HG03442 (cell line): ENCODE results near the gene NOS3.
A peak's percentile ranks its signal among the peaks of the same experiment; 100 is the strongest.
"Not testable (repeated sequence)": the region's sequence is repeated elsewhere in the genome, so short reads cannot be mapped to it uniquely, and the experiment has no call there.

Experiments
- ATAC-seq: cut with Tn5 transposase; IDR thresholded peaks from one replicate; pipeline ENCODE4 v1.9.1; 2021; ENCODE audit warnings: mild to moderate bottlenecking, moderate library complexity; ENCODE audit not compliant: unreplicated experiment

The NOS3 gene

DNA sequence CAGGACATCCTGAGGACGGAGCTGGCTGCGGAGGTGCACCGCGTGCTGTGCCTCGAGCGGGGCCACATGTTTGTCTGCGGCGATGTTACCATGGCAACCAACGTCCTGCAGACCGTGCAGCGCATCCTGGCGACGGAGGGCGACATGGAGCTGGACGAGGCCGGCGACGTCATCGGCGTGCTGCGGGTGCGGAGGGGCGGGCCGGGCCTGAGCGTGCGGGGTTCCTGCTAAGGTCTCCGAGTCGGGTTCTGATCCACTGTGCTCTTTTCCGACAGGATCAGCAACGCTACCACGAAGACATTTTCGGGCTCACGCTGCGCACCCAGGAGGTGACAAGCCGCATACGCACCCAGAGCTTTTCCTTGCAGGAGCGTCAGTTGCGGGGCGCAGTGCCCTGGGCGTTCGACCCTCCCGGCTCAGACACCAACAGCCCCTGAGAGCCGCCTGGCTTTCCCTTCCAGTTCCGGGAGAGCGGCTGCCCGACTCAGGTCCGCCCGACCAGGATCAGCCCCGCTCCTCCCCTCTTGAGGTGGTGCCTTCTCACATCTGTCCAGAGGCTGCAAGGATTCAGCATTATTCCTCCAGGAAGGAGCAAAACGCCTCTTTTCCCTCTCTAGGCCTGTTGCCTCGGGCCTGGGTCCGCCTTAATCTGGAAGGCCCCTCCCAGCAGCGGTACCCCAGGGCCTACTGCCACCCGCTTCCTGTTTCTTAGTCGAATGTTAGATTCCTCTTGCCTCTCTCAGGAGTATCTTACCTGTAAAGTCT, 23.1 kb downstream of the NOS3 start:
- peak; percentile 44 for ATAC-seq

- no peak for ATAC-seq
Observed at GRCh38 chr7:151014950-151015349, 24.1 kb downstream of the NOS3 start.

DNA sequence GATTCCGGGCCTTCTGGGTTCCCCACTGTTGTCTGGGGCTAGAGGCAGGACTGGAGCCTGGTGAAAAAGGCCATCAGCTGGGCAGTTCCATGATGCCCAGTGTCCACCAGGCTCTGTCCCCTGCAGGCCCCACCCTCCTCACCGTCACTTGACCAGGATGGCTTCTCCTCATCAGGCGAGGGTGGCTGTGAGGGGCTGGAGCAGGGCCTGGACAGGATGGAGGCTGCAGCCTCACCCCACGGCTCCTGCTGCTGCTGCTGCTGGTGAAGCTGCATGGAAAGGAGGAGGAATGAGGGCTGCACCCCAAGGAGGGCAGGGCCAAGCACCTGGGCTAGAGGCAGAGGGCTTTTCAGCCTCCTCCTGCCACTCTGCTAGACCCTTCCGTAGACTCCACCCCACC, 25.1 kb downstream of the NOS3 start:
- ATAC-seq: no peak

DNA sequence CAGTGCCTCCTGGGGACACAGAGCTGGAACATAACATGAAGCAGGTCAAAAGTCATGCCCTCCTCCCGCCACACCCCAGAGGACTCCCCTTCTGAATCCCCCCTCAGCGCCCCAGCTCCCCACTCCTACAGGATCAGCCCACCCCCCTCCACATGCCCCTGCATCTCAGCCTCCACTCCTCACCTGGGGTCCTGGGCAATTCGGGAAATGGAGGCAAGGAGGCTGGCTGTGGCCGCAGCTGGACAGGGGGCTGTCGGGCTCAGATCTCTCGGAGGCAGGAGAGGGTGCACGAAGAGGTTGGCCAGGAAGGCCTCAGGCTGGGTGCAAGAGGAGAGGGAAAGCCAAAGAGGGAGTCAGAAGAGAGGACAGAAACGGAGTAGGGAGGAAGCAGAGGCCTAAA, 25.7 kb downstream of the NOS3 start:
- no peak for ATAC-seq

DNA sequence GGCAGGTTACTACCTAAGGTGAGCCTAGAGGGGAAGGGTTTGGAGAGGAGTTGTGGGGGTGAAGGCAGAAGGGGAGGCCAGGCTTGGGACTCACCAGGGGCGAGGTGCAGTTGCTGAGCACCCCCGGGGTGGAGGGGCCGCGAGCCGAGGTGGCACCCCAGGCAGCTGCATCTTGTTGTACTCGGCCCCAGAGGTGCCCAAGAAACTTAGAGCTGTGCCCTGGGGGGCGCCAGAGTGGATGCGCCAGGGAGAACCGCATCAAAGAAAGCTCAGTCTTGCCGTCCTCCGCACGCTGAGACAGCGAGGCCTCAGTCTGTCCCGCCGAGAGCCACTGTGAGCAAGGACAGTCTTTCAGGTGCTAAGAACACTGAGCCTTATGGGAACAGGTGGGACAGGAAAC, 26.1 kb downstream of the NOS3 start:
- ATAC-seq: no peak

- no peak for ATAC-seq
Observed at GRCh38 chr7:151017370-151017952, 26.6 kb downstream of the NOS3 start.

GRCh38 chr7:151017953-151018420, 27.2 kb downstream of the NOS3 start:
- peak; percentile 54 for ATAC-seq

DNA sequence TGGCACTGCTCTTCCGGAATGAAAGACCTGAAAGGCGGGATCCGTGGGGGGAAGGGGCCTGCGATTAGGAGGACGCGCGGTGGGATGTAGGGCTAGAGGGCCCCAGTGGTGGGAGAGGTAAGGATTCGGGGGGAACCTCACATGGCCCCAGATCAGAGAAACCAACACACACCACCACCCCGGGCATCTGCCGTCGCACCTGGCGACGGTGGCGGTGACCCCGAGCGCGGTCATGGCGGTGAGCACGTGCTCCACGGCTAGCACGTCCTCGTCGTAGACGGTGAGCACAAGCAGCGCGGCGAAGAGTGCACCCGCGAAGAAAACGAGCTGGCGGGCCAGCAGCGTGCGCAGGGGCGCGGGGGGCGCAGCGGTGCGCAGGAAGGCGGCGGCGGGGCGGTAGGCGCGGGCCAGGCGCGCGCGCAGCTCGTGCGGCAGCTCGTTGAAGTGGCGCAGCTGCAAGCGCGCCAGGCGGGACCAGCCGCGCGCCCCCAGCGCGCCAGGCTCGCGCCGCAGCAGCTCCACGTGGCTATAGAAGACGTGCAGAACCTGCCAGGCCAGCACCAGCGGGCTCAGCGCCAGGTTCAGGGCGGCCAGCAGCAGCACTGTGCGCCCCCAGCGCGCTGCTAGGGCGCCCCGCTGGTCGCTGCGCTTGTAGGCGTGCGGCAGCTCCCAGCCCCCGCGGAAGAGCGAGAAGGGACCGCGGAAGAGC, 27.8 kb downstream of the NOS3 start:
- ATAC-seq: no peak

DNA sequence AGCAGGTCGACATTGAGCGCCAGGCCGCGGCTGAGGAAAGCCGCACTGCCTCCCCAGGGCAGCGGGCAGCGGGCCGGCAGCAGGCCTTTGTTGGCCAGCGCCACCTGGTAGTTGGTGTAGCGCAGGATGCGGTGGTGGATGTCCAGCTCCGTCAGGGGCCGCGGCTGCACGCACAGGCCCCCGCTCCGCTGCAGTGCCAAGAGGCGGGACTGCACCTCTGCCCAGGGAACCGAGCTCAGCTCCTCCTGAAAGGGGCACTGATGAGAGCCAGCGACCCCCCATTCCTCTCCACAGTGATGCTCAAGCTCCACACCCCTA, 28.3 kb downstream of the NOS3 start:
- no peak for ATAC-seq

- no peak for ATAC-seq
Observed at GRCh38 chr7:151020231-151020630, 29.4 kb downstream of the NOS3 start.

DNA sequence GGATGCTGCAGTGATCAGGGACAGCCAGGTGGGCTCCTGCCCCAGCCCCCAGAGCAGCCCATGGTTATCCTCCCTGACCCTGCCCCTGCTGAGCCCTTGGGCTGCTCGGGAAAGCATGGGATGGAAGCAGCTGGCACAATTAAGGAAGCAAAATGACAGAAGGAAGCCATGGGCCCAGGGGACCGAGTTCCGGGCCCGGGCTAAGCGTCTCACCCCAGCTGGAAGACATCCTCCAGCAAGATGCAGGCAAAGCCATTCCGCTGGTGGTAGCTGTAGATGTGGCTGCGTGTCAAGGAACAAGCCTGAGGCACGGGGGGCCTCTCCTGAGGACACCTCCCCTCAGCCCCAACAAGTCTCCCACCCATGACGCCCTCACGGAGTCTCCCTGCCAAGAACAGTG, 32.4 kb downstream of the NOS3 start:
- no peak for ATAC-seq

- no peak for ATAC-seq
Observed at GRCh38 chr7:151024435-151025056, 33.7 kb downstream of the NOS3 start, which contains the start of gene ATG9B. ATG9B (minus strand) TSS chr7:151024494; CDS start chr7:151024423, 71 bp downstream.

DNA sequence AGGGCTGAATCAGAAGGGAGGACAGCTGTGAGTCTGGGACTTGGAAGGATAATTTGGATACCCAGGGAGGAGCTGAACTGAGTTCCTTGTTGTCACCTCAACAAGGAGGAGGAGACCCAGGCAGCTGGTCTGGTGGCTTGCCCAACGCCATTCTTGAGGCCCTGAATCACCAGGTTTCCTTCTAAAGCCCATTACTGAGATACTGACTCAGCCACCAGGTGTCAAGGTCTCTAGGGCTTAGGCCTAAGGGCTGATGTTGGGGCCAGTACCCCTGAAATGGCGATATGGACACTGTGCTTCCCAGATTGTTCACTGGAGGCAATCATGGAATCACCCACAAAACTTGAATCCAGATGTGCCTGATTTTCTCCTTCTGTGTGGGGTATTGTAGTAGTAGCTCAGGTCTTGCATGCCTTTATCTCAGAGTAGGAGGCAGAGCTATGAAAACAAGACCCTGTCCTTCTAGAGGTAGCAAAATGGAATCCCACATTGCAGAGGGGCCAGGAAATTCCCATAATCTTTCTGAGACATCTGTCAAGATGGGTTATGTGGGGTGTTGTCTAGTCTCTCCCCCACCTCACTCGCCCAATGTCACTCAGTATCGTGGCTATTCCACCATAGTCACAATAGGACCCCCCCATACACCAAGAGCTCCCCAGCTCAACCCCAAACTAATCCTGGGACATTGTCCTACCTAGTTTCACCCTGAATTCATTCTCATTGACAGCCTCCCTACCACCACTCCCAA, 35.3 kb downstream of the NOS3 start:
- no peak for ATAC-seq

DNA sequence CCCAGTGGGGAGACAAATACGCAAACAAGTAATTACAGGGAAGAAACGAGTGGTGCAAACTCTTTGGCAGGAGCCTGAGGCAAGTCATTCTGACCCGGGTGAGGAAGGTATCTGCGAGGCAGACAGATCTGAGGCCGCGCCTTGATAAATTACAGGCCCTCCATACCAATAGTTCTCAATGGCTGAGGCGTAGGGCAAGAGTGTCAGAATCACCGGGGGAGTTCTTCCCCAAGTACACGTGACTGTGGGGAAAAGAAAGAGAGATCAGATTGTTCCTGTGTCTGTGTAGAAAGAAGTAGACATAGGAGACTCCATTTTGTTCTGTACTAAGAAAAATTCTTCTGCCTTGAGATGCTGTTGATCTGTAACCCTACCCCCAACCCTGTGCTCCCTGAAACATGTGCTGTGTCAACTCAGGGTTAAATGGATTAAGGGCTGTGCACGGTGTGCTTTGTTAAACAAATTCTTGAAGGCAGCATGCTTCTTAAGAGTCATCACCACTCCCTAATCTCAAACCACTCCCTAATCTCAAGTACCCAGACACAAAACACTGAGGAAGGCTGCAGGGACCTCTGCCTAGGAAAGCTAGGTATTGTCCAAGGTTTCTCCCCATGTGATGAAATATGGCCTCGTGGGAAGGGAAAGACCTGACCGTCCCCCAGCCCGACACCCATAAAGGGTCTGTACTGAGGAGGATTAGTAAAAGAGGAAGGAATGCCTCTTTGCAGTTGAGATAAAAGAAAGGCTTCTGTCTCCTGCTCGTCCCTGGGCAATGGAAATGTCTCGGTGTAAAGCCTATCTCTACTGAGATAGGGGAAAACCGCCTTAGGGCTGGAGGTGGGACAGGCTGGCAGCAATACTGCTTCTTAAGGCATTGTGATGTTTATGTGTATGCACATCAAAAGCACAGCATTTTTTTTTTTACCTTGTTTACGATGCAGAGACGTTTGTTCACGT, 36.2 kb downstream of the NOS3 start:
- ATAC-seq: not testable (repeated sequence)

DNA sequence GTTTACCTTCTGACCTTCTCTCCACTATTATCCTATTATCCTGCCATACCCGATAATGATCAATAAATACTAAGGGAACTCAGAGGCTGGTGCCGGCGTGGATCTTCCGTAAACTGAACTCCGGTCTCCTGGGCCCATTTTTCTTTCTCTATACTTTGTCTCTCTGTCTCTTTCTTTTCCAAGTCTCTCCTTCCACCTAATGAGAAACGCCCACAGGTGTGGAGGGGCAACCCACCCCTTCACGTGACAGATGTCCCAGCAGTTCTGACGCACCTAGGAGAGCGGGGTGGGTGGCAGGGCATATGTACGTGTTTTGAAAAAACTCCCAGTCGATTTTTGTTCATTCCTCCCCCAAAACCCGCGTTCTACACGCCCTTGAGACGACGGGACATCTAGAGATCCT, 36.9 kb downstream of the NOS3 start:
- not testable (repeated sequence) for ATAC-seq

- peak; percentile 96 for ATAC-seq
Observed at GRCh38 chr7:151028131-151028947, 37.5 kb downstream of the NOS3 start, which contains the start of gene ABCB8. ABCB8 (plus strand) TSS chr7:151028450; CDS start chr7:151028516, 66 bp downstream.

GRCh38 chr7:151028948-151029501, 38.2 kb downstream of the NOS3 start:
- ATAC-seq: no peak

GRCh38 chr7:151031011-151031410, 40.2 kb downstream of the NOS3 start:
- no peak for ATAC-seq
